Testis (tissue), 2 donors: ENCODE measurements around the gene ATP5PD.

Source experiments
- POLR2A ChIP-seq: fragments of 450-650 bp; IDR thresholded peaks from one replicate; pipeline ENCODE4 v1.6.1; 2017; ENCODE audit warnings: antibody characterized with exemption, mild to moderate bottlenecking, moderate library complexity
- TF ChIP-seq, protein P1 (sequence below), 3 experiments: fragments of 450-650 bp in 2 of 3; fragments of 200-600 bp in 1 of 3; sonication (generic) in 1 of 3; IDR thresholded peaks; one replicate each; pipeline ENCODE4 v1.5.1; 2016 to 2019; ENCODE audit warnings: antibody characterized with exemption in 3 of 3, mild to moderate bottlenecking in 2 of 3, moderate library complexity in 1 of 3

DNA sequence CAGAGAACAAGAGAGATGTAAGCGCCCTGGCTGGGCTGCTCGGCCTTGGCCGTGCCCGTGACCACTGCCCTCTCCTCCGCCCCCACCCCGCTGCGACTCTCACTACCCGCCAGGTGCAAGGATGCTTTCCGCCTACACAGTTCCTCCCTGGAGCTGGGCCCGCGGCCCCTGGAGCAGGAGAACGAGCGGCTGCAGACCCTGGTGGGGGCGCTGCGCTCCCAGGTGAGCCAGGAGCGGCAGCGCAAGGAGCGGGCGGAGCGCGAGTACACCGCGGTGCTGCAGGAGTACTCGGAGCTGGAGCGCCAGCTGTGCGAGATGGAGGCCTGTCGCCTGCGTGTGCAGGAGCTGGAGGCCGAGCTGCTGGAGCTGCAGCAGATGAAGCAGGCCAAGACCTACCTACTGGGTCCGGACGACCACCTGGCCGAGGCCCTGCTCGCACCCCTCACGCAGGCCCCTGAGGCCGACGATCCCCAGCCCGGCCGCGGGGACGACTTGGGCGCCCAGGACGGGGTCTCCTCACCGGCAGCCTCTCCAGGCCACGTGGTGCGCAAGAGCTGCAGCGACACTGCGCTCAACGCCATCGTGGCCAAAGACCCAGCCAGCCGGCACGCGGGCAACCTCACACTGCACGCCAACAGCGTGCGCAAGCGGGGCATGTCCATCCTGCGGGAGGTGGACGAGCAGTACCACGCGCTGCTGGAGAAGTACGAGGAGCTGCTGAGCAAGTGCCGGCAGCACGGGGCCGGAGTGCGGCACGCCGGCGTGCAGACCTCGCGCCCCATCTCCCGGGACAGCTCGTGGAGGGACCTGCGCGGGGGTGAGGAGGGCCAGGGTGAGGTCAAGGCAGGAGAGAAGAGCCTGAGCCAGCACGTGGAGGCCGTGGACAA is 43.5 kb downstream of the ATP5PD start:
- TF ChIP-seq, protein P1, sequence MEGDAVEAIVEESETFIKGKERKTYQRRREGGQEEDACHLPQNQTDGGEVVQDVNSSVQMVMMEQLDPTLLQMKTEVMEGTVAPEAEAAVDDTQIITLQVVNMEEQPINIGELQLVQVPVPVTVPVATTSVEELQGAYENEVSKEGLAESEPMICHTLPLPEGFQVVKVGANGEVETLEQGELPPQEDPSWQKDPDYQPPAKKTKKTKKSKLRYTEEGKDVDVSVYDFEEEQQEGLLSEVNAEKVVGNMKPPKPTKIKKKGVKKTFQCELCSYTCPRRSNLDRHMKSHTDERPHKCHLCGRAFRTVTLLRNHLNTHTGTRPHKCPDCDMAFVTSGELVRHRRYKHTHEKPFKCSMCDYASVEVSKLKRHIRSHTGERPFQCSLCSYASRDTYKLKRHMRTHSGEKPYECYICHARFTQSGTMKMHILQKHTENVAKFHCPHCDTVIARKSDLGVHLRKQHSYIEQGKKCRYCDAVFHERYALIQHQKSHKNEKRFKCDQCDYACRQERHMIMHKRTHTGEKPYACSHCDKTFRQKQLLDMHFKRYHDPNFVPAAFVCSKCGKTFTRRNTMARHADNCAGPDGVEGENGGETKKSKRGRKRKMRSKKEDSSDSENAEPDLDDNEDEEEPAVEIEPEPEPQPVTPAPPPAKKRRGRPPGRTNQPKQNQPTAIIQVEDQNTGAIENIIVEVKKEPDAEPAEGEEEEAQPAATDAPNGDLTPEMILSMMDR (IDR thresholded peaks at IDR 0.05) = no peak
- TF ChIP-seq POLR2A = no peak
